Measurements from ENCODE around the gene MFSD6. TPM values are rescaled to one million over a fixed set of nuclear protein-coding genes. Genes with fewer than 3 reads are reported as not detected.

MFSD6 gene
- polyA plus RNA-seq, 3 donors: 8.8 to 15.7 (median 12.9) TPM

GRCh38 chr2:190458352-190459107, 50.4 kb downstream of the MFSD6 start:
- H3K27me3 ChIP-seq (ENCODE audit: control insufficient read depth in 2 of 2, insufficient read depth in 2 of 2, low read length in 2 of 2): no peaks in the 10 kb centered on the region
- Mint-ChIP-seq H3K27me3 (ENCODE audit: low read depth in 3 of 3) (no peaks in the 10 kb centered on the region), H3K9me3 (peaks cover 0 to 3% (median 0%) of the 10 kb centered on the region in 7 donors), H3K4me1 (peaks cover 13% of the 10 kb centered on the region), H3K4me3 (no peak overlapping the region), H3K36me3 (peaks cover 29 to 35% of the 10 kb centered on the region in 2 donors), H3K27ac (no peak overlapping the region)
- H3K9me3 ChIP-seq (replicated peaks in 1 of 2; ENCODE audit: control insufficient read depth in 1 of 2, insufficient read depth in 1 of 2, low read length in 2 of 2): no peaks in the 10 kb centered on the region
- peaks cover 30% of the 10 kb centered on the region for H4K20me1 ChIP-seq (ENCODE audit: insufficient read depth, low read length)
- H3K79me2 ChIP-seq (ENCODE audit: insufficient read depth, low read length): peaks cover 21% of the 10 kb centered on the region
- no peak overlapping the region for H3K27ac ChIP-seq (ENCODE audit: low read depth in 1 of 2, low read length in 2 of 2)
- no peak for DNase-seq
- H3K36me3 ChIP-seq (replicated peaks in 1 of 2; ENCODE audit: control insufficient read depth in 1 of 2, insufficient read depth in 2 of 2, low read length in 2 of 2): peaks cover 0 to 33% of the 10 kb centered on the region in 2 donors
- no peak overlapping the region for H3K9ac ChIP-seq (ENCODE audit: insufficient read depth, low read length, poor library complexity, severe bottlenecking)
- no peaks in the 10 kb centered on the region for H3K4me1 ChIP-seq (ENCODE audit: control insufficient read depth in 1 of 2, insufficient read depth in 2 of 2, low read length in 2 of 2)
- no peak for TF ChIP-seq CTCF (IDR thresholded peaks at IDR 0.05)
- H3K4me2 ChIP-seq (replicated peaks; ENCODE audit: extremely low read depth, low read length, poor library complexity, severe bottlenecking): no peak overlapping the region
- H2AFZ ChIP-seq (ENCODE audit: insufficient read depth, low read depth, low read length, poor library complexity, severe bottlenecking): no peak overlapping the region
- intact Hi-C loops (cut with micrococcal nuclease): no loop called here
- H3K4me3 ChIP-seq (replicated peaks in 1 of 3; ENCODE audit: low read depth in 2 of 3, low read length in 3 of 3): no peak overlapping the region
- WGBS (ENCODE audit: insufficient coverage): 99% methylated on average over 8 of the region's 8 CpGs

GRCh38 chr2:190459881-190460280, 51.7 kb downstream of the MFSD6 start:
- Histone ChIP-seq H3K79me2 (ENCODE audit: insufficient read depth, low read length) (peaks cover 11% of the 10 kb centered on the region), H3K36me3 (replicated peaks in 1 of 2; ENCODE audit: control insufficient read depth in 1 of 2, insufficient read depth in 2 of 2, low read length in 2 of 2) (peaks cover 0 to 26% of the 10 kb centered on the region in 2 donors), H3K4me1 (ENCODE audit: control insufficient read depth in 1 of 2, insufficient read depth in 2 of 2, low read length in 2 of 2) (no peaks in the 10 kb centered on the region), H3K27me3 (ENCODE audit: control insufficient read depth in 2 of 2, insufficient read depth in 2 of 2, low read length in 2 of 2) (no peaks in the 10 kb centered on the region), H4K20me1 (ENCODE audit: insufficient read depth, low read length) (peaks cover 38% of the 10 kb centered on the region), H3K9me3 (replicated peaks in 1 of 2; ENCODE audit: control insufficient read depth in 1 of 2, insufficient read depth in 1 of 2, low read length in 2 of 2) (no peaks in the 10 kb centered on the region), H2AFZ (ENCODE audit: insufficient read depth, low read depth, low read length, poor library complexity, severe bottlenecking) (no peak overlapping the region), H3K4me3 (replicated peaks in 1 of 3; ENCODE audit: low read depth in 2 of 3, low read length in 3 of 3) (no peak overlapping the region), H3K27ac (ENCODE audit: low read depth in 1 of 2, low read length in 2 of 2) (no peak overlapping the region), H3K9ac (ENCODE audit: insufficient read depth, low read length, poor library complexity, severe bottlenecking) (no peak overlapping the region), H3K4me2 (replicated peaks; ENCODE audit: extremely low read depth, low read length, poor library complexity, severe bottlenecking) (no peak overlapping the region)
- intact Hi-C loops (cut with micrococcal nuclease): no loop called here
- WGBS (ENCODE audit: insufficient coverage): no CpG with 5 or more reads among the region's 1 CpG
- Mint-ChIP-seq H3K36me3 (peaks cover 27 to 29% of the 10 kb centered on the region in 2 donors), H3K27me3 (ENCODE audit: low read depth in 3 of 3) (no peaks in the 10 kb centered on the region), H3K4me3 (no peak overlapping the region), H3K27ac (no peak overlapping the region), H3K4me1 (peaks cover 13% of the 10 kb centered on the region), H3K9me3 (peaks cover 0 to 2% (median 0%) of the 10 kb centered on the region in 7 donors)
- no peak for DNase-seq
- no peak for TF ChIP-seq CTCF (IDR thresholded peaks at IDR 0.05)
